ENCODE measurements around the gene INTS1. TPM values are rescaled to one million over a fixed set of nuclear protein-coding genes. Genes with fewer than 3 reads are reported as not detected.

The INTS1 gene
- polyA plus RNA-seq, 3 donors, result 5.5 to 64.3 (median 7.3) TPM

DNA sequence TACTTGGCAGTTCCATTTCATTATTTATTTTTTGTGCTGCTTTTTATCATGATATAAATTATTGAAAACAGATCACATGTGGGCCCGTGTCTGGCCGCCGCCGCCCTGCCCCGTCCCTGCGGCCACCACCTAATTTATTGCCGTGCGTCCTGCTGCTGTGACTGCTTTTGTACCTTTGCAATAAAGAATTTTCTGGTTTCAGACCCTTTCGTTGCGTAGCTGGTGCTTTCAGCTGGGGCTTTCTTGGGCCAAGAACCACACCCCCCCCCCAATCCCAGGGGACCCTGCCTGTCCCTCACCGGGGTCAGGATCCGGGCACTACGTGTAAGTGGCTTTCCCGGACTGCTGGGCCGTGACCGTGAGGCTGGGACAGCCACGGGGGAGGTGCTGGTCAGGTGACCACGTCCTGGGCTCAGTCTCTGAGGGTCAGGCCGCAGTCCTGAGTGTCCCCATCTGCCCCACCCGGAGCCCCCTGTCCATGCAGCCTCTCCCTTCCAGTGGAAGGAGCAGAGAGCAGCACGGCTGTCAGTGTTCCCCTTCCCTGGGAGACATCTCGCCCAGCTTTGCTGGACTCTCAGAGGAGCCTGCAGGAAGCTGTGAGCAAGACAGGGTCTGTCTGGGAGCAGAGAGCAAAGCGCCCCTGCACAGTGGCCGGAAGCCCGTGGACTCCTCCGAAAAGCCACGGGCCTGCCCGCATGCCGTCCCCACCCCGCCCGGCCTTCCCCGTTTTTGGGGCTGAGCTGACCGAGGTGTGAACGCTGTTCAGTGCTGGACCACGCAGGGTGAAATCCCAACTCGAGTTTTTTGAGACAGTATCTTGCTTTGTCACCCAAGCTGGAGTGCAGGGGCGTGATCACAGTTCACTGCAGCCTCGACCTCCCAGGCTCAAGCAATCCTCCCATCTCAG, 38.9 kb upstream of the INTS1 start:
- no peak for DNase-seq
- H3K36me3 Mint-ChIP-seq, result peaks cover 27 to 47% of the 10 kb centered on the region in 2 donors
- peaks cover 48 to 52% of the 10 kb centered on the region in 2 donors for H3K36me3 ChIP-seq (replicated peaks in 1 of 2; ENCODE audit: control insufficient read depth in 1 of 2, insufficient read depth in 2 of 2, low read length in 2 of 2)
- peak overlapping the region in 2 of 7 donors; percentile 26 to 66 for H3K27ac Mint-ChIP-seq
- no peak overlapping the region for H3K9ac ChIP-seq (ENCODE audit: insufficient read depth, low read length, poor library complexity, severe bottlenecking)
- H3K27ac ChIP-seq (ENCODE audit: low read depth in 1 of 2, low read length in 2 of 2), result no peak overlapping the region
- no peak overlapping the region for H3K4me3 ChIP-seq (replicated peaks in 1 of 3; ENCODE audit: low read depth in 2 of 3, low read length in 3 of 3)
- H2AFZ ChIP-seq (ENCODE audit: insufficient read depth, low read depth, low read length, poor library complexity, severe bottlenecking), result no peak overlapping the region
- H3K27me3 ChIP-seq (ENCODE audit: control insufficient read depth in 2 of 2, insufficient read depth in 2 of 2, low read length in 2 of 2), result no peaks in the 10 kb centered on the region
- no peaks in the 10 kb centered on the region for H3K9me3 ChIP-seq (replicated peaks in 1 of 2; ENCODE audit: control insufficient read depth in 1 of 2, insufficient read depth in 1 of 2, low read length in 2 of 2)
- no peak overlapping the region for H3K4me2 ChIP-seq (replicated peaks; ENCODE audit: extremely low read depth, low read length, poor library complexity, severe bottlenecking)
- peaks cover 65% of the 10 kb centered on the region for H4K20me1 ChIP-seq (ENCODE audit: insufficient read depth, low read length)
- peaks cover 2% of the 10 kb centered on the region for H3K4me1 Mint-ChIP-seq
- no peaks in the 10 kb centered on the region for H3K4me1 ChIP-seq (ENCODE audit: control insufficient read depth in 1 of 2, insufficient read depth in 2 of 2, low read length in 2 of 2)
- H3K27me3 Mint-ChIP-seq (ENCODE audit: low read depth in 3 of 3), result no peaks in the 10 kb centered on the region
- intact Hi-C loops (cut with micrococcal nuclease), result loop anchor here in 1 of 2 donors (5.0 kb wide), 1 partner anchor 36 kb away; no protein-coding TSS in a partner anchor
- H3K4me3 Mint-ChIP-seq, result no peak overlapping the region
- H3K9me3 Mint-ChIP-seq, result no peaks in the 10 kb centered on the region
- 86% methylated on average over 28 of the region's 38 CpGs for WGBS (ENCODE audit: insufficient coverage)
- H3K79me2 ChIP-seq (ENCODE audit: insufficient read depth, low read length), result peaks cover 7% of the 10 kb centered on the region
- TF ChIP-seq, protein P1, sequence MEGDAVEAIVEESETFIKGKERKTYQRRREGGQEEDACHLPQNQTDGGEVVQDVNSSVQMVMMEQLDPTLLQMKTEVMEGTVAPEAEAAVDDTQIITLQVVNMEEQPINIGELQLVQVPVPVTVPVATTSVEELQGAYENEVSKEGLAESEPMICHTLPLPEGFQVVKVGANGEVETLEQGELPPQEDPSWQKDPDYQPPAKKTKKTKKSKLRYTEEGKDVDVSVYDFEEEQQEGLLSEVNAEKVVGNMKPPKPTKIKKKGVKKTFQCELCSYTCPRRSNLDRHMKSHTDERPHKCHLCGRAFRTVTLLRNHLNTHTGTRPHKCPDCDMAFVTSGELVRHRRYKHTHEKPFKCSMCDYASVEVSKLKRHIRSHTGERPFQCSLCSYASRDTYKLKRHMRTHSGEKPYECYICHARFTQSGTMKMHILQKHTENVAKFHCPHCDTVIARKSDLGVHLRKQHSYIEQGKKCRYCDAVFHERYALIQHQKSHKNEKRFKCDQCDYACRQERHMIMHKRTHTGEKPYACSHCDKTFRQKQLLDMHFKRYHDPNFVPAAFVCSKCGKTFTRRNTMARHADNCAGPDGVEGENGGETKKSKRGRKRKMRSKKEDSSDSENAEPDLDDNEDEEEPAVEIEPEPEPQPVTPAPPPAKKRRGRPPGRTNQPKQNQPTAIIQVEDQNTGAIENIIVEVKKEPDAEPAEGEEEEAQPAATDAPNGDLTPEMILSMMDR (IDR thresholded peaks at IDR 0.05), result no peak

DNA sequence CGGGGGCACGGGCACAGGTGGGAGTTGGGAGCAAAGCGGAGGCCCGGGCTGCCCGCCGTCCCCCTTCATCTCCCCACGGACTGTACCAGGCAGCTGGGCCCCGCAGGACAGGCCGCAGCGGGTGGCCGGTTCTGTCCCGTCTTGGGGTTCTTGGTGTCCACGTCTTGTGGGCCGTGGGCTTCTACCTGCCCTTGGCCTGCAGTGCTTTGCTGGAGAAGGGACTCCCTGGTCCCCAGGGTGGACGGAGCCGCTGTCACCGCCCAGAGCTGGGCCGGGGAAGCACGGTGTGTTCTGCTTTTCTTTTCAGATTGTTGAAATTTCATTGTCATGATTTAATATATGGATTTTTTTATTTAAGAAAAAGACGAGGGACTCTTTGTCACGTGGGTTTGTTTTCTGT, 38.1 kb upstream of the INTS1 start:
- no peak overlapping the region for H3K27ac Mint-ChIP-seq
- no peaks in the 10 kb centered on the region for H3K27me3 ChIP-seq (ENCODE audit: control insufficient read depth in 2 of 2, insufficient read depth in 2 of 2, low read length in 2 of 2)
- peaks cover 72% of the 10 kb centered on the region for H4K20me1 ChIP-seq (ENCODE audit: insufficient read depth, low read length)
- H3K9me3 ChIP-seq (replicated peaks in 1 of 2; ENCODE audit: control insufficient read depth in 1 of 2, insufficient read depth in 1 of 2, low read length in 2 of 2), result no peaks in the 10 kb centered on the region
- no peak overlapping the region for H3K9ac ChIP-seq (ENCODE audit: insufficient read depth, low read length, poor library complexity, severe bottlenecking)
- H3K9me3 Mint-ChIP-seq, result no peaks in the 10 kb centered on the region
- intact Hi-C loops (cut with micrococcal nuclease), result loop anchor here in 1 of 2 donors (5.0 kb wide), 1 partner anchor 35 kb away; no protein-coding TSS in a partner anchor
- peaks cover 2% of the 10 kb centered on the region for H3K4me1 Mint-ChIP-seq
- peaks cover 15% of the 10 kb centered on the region for H3K79me2 ChIP-seq (ENCODE audit: insufficient read depth, low read length)
- no peaks in the 10 kb centered on the region for H3K4me1 ChIP-seq (ENCODE audit: control insufficient read depth in 1 of 2, insufficient read depth in 2 of 2, low read length in 2 of 2)
- H3K27me3 Mint-ChIP-seq (ENCODE audit: low read depth in 3 of 3), result no peaks in the 10 kb centered on the region
- 95% methylated on average over 11 of the region's 21 CpGs for WGBS (ENCODE audit: insufficient coverage)
- no peak overlapping the region for H3K4me2 ChIP-seq (replicated peaks; ENCODE audit: extremely low read depth, low read length, poor library complexity, severe bottlenecking)
- TF ChIP-seq, protein P1 (IDR thresholded peaks at IDR 0.05), result no peak
- no peak for DNase-seq
- no peak overlapping the region for H3K4me3 ChIP-seq (replicated peaks in 1 of 3; ENCODE audit: low read depth in 2 of 3, low read length in 3 of 3)
- no peak overlapping the region for H3K27ac ChIP-seq (ENCODE audit: low read depth in 1 of 2, low read length in 2 of 2)
- H3K4me3 Mint-ChIP-seq, result no peak overlapping the region
- H3K36me3 Mint-ChIP-seq, result peaks cover 29 to 50% of the 10 kb centered on the region in 2 donors
- peaks cover 50 to 52% of the 10 kb centered on the region in 2 donors for H3K36me3 ChIP-seq (replicated peaks in 1 of 2; ENCODE audit: control insufficient read depth in 1 of 2, insufficient read depth in 2 of 2, low read length in 2 of 2)
- H2AFZ ChIP-seq (ENCODE audit: insufficient read depth, low read depth, low read length, poor library complexity, severe bottlenecking), result no peak overlapping the region
